Activated gamma-delta T cell (primary cell): ENCODE data around the gene RSPH10B2.
A peak's percentile ranks its signal among the peaks of the same experiment; 100 is the strongest.
"Not testable (repeated sequence)": the region's sequence is repeated elsewhere in the genome, so short reads cannot be mapped to it uniquely, and the experiment has no call there.

Experiments used
- DNase-seq: peaks from one replicate; lab custom pipeline; 2025; lab: John Stamatoyannopoulos, UW
- total RNA-seq, 2 donors: gene quantifications; one replicate each; lab custom pipeline; 2026; lab: John Stamatoyannopoulos, UW

RSPH10B2 gene
- 0.09 to 0.41 reads per million in 2 donors for total RNA-seq

- DNase-seq, result not testable (repeated sequence)
Measured at GRCh38 chr7:6753964-6754363, at the start of gene RSPH10B2. RSPH10B2 (plus strand) TSS chr7:6754103; CDS start chr7:6757678, 3,575 bp downstream.

- peak; percentile 37 for DNase-seq
Measured at GRCh38 chr7:6705959-6706665, 47.8 kb upstream of the RSPH10B2 start.

GRCh38 chr7:6706666-6707407 lies 47.1 kb upstream of the RSPH10B2 start, which contains the start of gene ZNF12:
ZNF12 (minus strand) TSS chr7:6706947; CDS start chr7:6705173, 1,774 bp downstream.
- DNase-seq, result peak; percentile 90

- DNase-seq, result no peak
Measured at GRCh38 chr7:6708304-6708703, 45.6 kb upstream of the RSPH10B2 start.

GRCh38 chr7:6709808-6710207 lies 44.1 kb upstream of the RSPH10B2 start:
- DNase-seq, result no peak

GRCh38 chr7:6714360-6714759 lies 39.5 kb upstream of the RSPH10B2 start:
- no peak for DNase-seq

- not testable (repeated sequence) for DNase-seq
Measured at GRCh38 chr7:6715898-6716297, 38.0 kb upstream of the RSPH10B2 start.

- no peak for DNase-seq
Measured at GRCh38 chr7:6718124-6718523, 35.8 kb upstream of the RSPH10B2 start.

- not testable (repeated sequence) for DNase-seq
Measured at GRCh38 chr7:6724351-6724750, 29.6 kb upstream of the RSPH10B2 start.

- no peak for DNase-seq
Measured at GRCh38 chr7:6725003-6725402, 28.9 kb upstream of the RSPH10B2 start.

- DNase-seq, result not testable (repeated sequence)
Measured at GRCh38 chr7:6726341-6726740, 27.6 kb upstream of the RSPH10B2 start.

GRCh38 chr7:6727663-6728062 lies 26.2 kb upstream of the RSPH10B2 start:
- DNase-seq, result no peak

GRCh38 chr7:6728893-6729491 lies 24.9 kb upstream of the RSPH10B2 start:
- DNase-seq, result not testable (repeated sequence)

GRCh38 chr7:6729492-6730342 lies 24.2 kb upstream of the RSPH10B2 start:
- peak; percentile 72 for DNase-seq

GRCh38 chr7:6730343-6730633 lies 23.6 kb upstream of the RSPH10B2 start:
- no peak for DNase-seq

GRCh38 chr7:6738415-6738814 lies 15.5 kb upstream of the RSPH10B2 start:
- not testable (repeated sequence) for DNase-seq

- not testable (repeated sequence) for DNase-seq
Measured at GRCh38 chr7:6744410-6745100, 9.3 kb upstream of the RSPH10B2 start.

- DNase-seq, result not testable (repeated sequence)
Measured at GRCh38 chr7:6749335-6749734, 4.6 kb upstream of the RSPH10B2 start.

GRCh38 chr7:6750173-6750572 lies 3.7 kb upstream of the RSPH10B2 start:
- DNase-seq, result not testable (repeated sequence)

GRCh38 chr7:6761186-6761585 lies 7.3 kb downstream of the RSPH10B2 start:
- not testable (repeated sequence) for DNase-seq

- not testable (repeated sequence) for DNase-seq
Measured at GRCh38 chr7:6781581-6781980, 27.7 kb downstream of the RSPH10B2 start.
